ENCODE results near the gene SMARCD2.
"Not testable (repeated sequence)": the region's sequence is repeated elsewhere in the genome, so short reads cannot be mapped to it uniquely, and the experiment has no call there.

The SMARCD2 gene

DNA sequence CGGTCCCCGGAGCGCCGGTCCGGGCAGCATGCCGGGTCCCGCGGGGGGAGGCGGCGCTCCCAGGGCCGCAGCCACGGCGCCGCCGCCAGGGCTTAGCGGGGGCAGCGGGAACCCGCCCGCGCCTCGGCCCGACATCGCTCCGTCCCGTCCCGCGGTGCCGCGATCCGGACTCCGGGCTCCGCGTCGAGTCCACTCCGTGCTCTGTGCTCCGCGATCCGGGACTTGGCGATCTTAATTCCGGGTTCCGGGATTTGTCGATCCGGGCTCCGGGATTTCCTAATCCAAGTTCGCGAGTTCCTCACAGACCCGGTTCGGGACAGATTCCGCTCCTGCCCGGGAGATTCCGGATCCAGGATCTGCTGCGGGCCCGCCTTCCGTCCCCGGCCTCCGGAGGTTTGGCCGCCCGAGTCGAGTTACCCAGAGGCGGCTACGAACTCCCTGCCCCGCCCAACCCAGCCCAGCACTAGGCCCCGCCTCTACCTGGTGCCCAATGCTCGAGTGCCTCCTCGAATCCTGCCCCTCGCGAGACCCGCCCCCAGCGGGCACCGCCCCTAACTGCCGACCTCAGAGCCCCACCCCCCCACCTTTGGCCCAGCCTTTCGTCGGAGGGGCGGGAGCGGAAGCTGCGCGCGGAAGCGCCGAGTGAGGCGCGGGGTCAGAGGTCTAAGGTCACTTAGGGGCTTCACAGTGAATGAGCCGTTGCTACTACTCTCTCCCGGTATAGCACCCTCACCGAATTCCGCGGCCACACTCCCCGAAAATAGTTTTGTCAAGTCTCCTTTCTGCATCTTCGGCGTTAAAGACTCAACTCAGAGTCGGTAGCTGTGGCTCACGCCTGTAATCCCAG lies at the start of gene SMARCD2:
Gene SMARCD2 (minus strand): TSS at position 146 of the 847 bp plus-strand sequence. CDS start 11 bp downstream, at position 135.
- H3K36me3 ChIP-seq = peaks cover 7% of the 10 kb centered on the region
- H3K9me3 ChIP-seq = peaks cover under 1% of the 10 kb centered on the region
- peak within 1 kb of the TSS; percentile 98 for H3K4me2 ChIP-seq
- H3K9ac ChIP-seq = peak within 1 kb of the TSS; percentile 98
- H3K4me1 ChIP-seq = peaks cover 58% of the 10 kb centered on the region
- H3K27ac ChIP-seq = peak within 1 kb of the TSS; percentile 99
- H3K27me3 ChIP-seq = no peaks in the 10 kb centered on the region
- TF ChIP-seq Cebpa-rat (IDR thresholded peaks at IDR 0.05) = no peak
- peaks cover 43% of the 10 kb centered on the region for H4K20me1 ChIP-seq
- peak within 1 kb of the TSS; percentile 97 for H3K4me3 ChIP-seq

DNA sequence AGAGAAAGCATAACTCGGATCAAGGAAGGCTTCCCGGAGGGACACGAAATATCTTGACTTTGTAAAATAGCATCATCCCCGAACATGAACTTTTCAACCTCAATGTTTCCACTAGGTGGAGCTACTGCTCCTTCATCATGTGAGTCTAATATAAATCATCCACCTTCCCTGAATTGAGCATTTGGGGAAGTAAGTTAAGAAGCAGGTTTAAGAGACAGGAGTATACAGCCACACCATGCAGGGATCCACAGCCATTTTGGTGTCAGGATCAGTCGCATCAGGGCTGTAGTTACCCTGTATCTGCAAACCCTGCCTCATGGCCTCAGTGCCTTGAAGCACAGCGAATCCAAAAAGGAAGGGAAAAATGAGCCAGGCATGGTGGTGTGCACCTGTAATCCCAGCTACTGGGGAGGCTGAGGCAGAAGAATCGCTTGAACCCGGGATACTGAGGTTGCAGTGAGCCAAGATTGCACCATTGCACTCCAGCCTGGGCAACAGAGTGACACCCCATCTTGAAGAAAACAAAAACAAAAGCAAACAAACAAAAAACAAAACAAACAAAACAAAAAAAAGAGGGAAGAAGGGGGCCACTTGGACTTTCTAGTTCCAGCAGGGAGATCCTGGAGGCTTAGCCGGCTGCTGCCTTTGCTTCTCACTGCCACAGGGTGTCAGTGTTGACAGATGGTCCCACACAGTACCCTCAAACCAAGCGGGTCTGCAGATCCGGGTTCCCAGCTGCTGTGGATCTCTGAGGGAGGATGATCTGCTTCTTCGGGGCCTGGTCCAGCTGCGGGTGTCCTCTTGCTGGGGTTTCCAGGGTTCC lies 46.8 kb upstream of the SMARCD2 start:
- not testable (repeated sequence) for H4K20me1 ChIP-seq, H3K9ac ChIP-seq, H3K4me1 ChIP-seq, H3K9me3 ChIP-seq, H3K4me3 ChIP-seq, H3K4me2 ChIP-seq, H3K36me3 ChIP-seq, H3K27ac ChIP-seq, H3K27me3 ChIP-seq

DNA sequence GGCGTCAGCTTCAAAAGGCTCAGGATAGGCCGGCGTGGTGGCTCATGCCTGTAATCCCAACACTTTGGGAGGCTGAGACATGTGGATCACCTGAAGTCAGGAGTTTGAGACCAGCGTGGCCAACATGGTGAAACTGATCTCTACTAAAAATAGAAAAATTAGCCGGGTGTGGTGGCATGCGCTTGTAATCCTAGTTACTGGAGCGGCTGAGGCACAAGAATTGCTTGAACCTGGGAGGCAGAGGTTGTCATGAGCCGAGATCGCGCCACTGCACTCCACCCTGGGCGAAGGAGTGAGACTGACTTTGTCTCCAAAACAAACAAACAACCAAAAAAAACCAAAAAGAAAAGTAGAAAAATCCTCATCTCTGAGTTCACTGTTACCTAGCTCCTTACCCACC lies 42.6 kb upstream of the SMARCD2 start:
- H4K20me1 ChIP-seq, H3K27ac ChIP-seq, H3K4me2 ChIP-seq, H3K36me3 ChIP-seq, H3K9ac ChIP-seq, H3K4me1 ChIP-seq, H3K4me3 ChIP-seq, H3K9me3 ChIP-seq, H3K27me3 ChIP-seq: not testable (repeated sequence)

DNA sequence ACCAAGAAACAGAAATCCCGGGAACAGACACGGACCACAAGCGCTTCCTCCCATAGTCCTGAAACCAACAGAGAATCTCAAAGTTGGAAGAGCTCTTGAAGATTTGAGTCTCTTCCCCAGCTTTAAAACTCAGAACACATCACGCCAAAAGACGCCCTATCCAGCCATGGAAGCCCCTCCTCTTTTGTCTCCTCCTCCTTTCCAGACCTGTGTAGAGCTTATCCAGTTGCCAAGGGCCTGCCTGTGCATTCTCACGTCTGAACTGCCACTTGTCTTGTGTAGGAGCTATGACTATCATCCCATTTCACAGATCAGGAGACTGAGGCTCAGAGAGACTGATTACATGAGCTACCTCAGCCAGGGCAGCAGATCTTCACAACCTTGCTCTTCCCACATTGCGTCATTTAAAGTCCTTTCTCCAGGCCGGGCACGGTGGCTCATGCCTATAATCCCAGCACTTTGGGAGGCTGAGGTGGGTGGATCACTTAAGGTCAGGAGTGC lies 40.2 kb upstream of the SMARCD2 start:
- not testable (repeated sequence) for H3K9me3 ChIP-seq, H4K20me1 ChIP-seq, H3K4me2 ChIP-seq, H3K9ac ChIP-seq, H3K36me3 ChIP-seq, H3K27me3 ChIP-seq, H3K4me1 ChIP-seq, H3K4me3 ChIP-seq, H3K27ac ChIP-seq

DNA sequence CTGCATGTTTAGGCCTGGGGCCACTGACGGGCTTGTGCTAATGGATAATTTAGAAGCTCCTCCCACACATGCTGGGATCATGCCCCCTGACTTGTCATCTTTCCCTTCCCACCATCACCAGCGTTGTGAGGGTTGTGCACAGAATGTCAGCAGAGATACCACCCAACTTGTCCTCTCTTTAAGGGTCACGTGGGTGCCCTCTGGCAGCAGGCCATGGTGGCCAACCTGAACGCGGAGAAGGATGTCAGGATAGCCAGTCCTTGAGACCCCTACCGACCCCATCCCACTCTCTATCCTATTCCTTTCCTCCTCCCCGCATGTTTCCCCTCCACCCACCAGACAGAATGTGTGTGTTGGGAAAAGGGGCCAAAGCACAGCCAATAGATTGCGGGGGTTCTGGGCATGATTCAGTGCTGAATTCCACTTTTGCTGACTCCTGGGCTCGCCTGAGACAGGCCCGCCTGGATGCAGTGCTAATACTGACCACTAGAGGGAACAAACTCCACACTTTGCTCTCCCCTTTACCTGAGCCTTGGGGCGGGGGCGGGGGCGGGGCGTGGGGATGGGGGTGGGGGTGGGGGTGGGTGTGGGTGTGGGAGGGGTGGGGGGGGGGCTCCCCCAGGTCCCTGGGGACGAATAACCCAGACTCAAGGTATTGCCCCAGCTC lies 39.6 kb upstream of the SMARCD2 start, which contains the start of gene GH2:
Gene GH2 (minus strand): TSS at position 10 of the 667 bp plus-strand sequence. CDS start 143 bp downstream, outside the sequence.
- no peak within 1 kb of the TSS for H3K9ac ChIP-seq
- H3K9me3 ChIP-seq = no peaks in the 10 kb centered on the region
- H3K4me3 ChIP-seq = no peak within 1 kb of the TSS
- H3K4me1 ChIP-seq = peaks cover 10% of the 10 kb centered on the region
- H3K27me3 ChIP-seq = no peaks in the 10 kb centered on the region
- no peaks in the 10 kb centered on the region for H3K36me3 ChIP-seq
- H4K20me1 ChIP-seq = no peaks in the 10 kb centered on the region
- no peak for TF ChIP-seq Cebpa-rat (IDR thresholded peaks at IDR 0.05)
- no peak within 1 kb of the TSS for H3K27ac ChIP-seq
- no peak within 1 kb of the TSS for H3K4me2 ChIP-seq

DNA sequence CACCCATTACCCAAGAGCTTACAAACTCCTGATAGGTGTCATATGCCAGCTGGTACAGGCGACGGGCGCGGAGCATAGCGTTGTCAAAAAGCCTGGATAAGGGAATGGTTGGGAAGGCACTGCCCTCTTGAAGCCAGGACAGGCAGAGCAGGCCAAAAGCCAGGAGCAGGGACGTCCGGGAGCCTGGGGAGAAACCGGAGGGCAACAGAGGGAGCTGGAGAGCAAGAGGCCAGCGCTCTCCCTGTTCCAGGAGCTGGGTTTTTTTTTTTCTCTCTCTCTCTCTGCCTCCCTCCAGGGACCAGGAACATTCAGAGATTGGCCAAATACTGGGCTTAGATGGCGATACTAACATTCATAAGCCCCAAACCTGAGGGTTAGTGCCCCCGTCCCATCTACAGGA lies 38.9 kb upstream of the SMARCD2 start:
- H3K4me3 ChIP-seq = not testable (repeated sequence)

DNA sequence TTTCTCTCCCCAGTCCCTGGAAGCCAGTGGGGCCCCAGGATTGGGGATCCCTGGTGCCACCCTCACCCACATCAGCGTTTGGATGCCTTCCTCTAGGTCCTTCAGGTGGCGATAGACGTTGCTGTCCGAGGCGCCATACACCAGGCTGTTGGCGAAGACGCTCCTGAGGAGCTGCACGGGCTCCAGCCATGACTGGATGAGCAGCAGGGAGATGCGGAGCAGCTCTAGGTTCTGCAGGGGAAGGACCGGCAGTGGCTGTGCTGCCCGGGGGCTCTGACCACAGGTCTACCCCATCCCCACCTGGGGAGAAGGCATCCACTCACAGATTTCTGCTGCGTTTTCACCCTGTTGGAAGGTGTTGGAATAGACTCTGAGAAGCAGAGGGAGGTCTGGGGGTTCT lies 38.2 kb upstream of the SMARCD2 start:
- no peak overlapping the region for H3K27ac ChIP-seq
- peaks cover 10% of the 10 kb centered on the region for H3K4me1 ChIP-seq
- no peaks in the 10 kb centered on the region for H3K9me3 ChIP-seq
- no peaks in the 10 kb centered on the region for H3K36me3 ChIP-seq
- no peak overlapping the region for H3K9ac ChIP-seq
- H4K20me1 ChIP-seq = no peaks in the 10 kb centered on the region
- no peaks in the 10 kb centered on the region for H3K27me3 ChIP-seq
- no peak for TF ChIP-seq Cebpa-rat (IDR thresholded peaks at IDR 0.05)
- no peak overlapping the region for H3K4me3 ChIP-seq
- no peak overlapping the region for H3K4me2 ChIP-seq

More for the DNA sequence above, 38.9 kb upstream of the SMARCD2 start:
- not testable (repeated sequence) for H3K9ac ChIP-seq, H3K27ac ChIP-seq, H3K4me2 ChIP-seq, H4K20me1 ChIP-seq, H3K9me3 ChIP-seq, H3K4me1 ChIP-seq, H3K36me3 ChIP-seq, H3K27me3 ChIP-seq

DNA sequence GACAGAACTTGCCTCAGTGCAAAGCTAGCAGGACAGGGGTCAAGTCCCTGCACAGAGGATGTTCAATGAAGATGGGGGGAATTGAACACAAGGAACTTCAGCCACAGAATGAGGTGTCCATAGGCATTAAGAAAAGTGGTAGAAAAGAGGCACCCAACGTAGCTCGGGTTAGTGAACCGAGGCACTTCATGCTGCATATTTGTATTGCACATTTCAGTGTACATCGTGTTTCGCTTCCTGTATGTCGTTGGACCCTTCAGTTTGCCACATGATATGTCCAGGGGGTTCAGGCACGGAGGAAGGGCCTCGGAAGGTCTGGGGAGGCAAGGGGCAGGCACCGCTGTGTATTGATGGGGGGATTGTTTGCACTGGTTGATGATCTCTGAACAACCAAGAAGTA lies 35.9 kb upstream of the SMARCD2 start:
- H3K4me2 ChIP-seq = peak overlapping the region; percentile 48
- not testable (repeated sequence) for H4K20me1 ChIP-seq, H3K4me1 ChIP-seq, H3K27me3 ChIP-seq, H3K27ac ChIP-seq, H3K9me3 ChIP-seq, H3K4me3 ChIP-seq, H3K9ac ChIP-seq, H3K36me3 ChIP-seq

DNA sequence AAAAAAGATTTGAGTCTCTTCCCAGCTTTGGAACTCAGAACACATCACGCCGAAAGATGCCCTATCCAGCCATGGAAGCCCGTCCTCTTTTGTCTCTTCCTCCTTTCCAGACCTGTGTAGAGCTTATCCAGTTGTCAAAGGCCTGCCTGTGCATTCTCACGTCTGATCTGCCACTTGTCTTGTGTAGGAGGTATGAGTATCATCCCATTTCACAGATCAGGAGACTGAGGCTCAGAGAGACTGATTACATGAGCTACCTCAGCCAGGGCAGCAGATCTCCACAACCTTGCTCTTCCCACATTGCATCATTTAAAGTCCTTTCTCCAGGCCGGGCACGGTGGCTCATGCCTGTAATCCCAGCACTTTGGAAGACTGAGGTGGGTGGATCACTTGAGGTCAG lies 32.2 kb upstream of the SMARCD2 start:
- not testable (repeated sequence) for H3K4me2 ChIP-seq, H3K4me3 ChIP-seq

DNA sequence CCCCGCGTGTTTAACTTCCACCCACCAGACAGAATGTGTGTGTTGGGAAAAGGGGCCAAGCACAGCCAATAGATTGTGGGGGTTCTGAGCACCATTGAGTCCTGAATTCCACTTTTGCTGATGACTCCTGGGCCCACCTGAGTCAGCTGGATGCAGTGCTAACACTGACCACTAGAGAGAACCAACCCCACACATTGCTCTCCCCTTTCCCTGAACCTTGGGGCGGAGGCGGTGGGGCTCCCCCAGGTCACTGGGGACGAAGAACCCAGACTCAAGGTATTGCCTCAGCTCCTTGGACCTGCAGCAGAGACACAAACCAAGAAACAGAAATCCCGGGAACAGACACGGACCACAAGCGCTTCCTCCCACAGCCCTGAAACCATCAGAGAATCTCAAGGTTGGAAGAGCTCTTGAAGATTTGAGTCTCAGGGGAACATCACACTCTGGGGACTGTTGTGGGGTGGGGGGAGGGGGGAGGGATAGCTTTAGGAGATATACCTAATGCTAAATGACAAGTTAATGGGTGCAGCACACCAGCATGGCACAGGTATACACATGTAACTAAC lies 31.7 kb upstream of the SMARCD2 start:
- not testable (repeated sequence) for H3K4me3 ChIP-seq, H3K9ac ChIP-seq, H3K27ac ChIP-seq, H3K4me1 ChIP-seq, H3K9me3 ChIP-seq, H3K4me2 ChIP-seq, H3K36me3 ChIP-seq, H3K27me3 ChIP-seq, H4K20me1 ChIP-seq

More for the DNA sequence above, 32.2 kb upstream of the SMARCD2 start:
- not testable (repeated sequence) for H3K9ac ChIP-seq, H3K4me1 ChIP-seq, H3K36me3 ChIP-seq, H3K27me3 ChIP-seq, H3K27ac ChIP-seq, H3K9me3 ChIP-seq, H4K20me1 ChIP-seq

DNA sequence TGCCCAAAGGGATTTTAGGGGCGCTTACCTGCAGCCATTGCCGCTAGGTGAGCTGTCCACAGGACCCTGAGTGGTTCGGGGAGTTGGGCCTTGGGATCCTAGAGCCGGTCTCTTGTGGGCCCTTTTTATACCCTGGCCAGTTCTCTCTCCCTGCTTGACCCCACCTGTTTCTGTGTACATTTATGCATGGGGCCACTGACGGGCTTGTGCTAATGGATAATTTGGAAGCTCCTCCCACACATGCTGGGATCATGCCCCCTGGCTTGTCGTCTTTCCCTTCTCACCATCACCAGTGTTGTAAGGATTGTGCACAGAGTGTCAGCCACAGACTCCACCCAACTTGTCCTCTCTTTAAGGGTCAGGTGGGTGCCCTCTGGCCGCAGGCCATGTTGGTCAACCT lies 31.1 kb upstream of the SMARCD2 start, which contains the start of gene CSH2:
Gene CSH2 (minus strand): TSS at position 101 of the 400 bp plus-strand sequence. CDS start 63 bp downstream, at position 38.
- not testable (repeated sequence) for H3K4me1 ChIP-seq, H3K27ac ChIP-seq, H3K9me3 ChIP-seq, H3K36me3 ChIP-seq, H4K20me1 ChIP-seq, H3K4me3 ChIP-seq, H3K27me3 ChIP-seq, H3K4me2 ChIP-seq, H3K9ac ChIP-seq

DNA sequence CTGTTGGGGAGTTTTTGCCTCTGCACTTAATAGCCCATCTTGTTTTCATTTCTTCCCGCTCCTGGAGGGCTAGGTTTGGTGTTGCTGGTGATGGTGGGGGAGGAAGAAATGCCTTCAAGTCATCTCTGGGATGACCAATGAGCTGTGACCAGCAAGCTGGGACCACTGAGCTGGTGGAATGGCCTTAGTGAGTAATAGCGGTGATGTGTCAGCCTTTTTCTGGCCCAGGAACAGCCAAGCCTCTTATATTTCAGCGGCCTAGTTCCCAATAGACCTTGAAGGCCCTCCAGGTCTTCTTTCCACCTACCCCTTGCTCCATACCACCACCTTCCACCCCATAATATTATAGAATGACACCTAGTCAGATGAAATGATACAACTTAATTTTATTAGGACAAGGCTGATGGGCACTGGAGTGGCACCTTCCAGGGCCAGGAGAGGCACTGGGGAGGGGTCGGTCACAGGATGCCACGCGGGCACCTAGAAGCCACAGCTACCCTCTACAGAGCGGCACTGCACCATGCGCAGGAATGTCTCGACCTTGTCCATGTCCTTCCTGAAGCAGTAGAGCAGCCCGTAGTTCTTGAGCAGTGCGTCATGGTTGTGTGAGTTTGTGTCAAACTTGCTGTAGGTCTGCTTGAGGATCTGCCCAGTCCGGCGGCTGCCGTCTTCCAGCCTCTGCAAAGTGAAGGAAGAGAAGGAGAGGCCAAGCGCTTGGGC lies 29.3 kb upstream of the SMARCD2 start:
- not testable (repeated sequence) for H3K9ac ChIP-seq, H3K4me2 ChIP-seq, H4K20me1 ChIP-seq, H3K27ac ChIP-seq, H3K27me3 ChIP-seq, H3K36me3 ChIP-seq, H3K4me1 ChIP-seq, H3K4me3 ChIP-seq, H3K9me3 ChIP-seq

DNA sequence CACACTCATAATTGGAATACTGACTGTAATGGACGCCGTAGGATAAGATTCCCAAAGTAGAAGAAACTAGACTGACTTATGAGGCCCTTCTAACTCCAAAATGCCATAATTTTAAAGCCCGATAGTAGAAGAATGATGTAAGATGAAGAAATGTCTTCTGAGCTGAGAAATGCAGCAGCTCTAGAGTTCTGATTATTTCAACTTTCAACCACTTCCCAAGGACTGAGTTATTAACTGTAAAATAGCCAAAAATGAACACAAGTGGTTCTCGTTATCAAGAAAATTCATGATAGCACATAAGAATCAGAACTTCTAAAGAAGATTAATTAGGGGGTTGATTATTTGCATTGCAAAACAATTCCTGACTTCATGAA lies 27.8 kb upstream of the SMARCD2 start:
- H3K27me3 ChIP-seq, H3K4me1 ChIP-seq, H3K36me3 ChIP-seq, H4K20me1 ChIP-seq, H3K4me3 ChIP-seq, H3K9ac ChIP-seq, H3K4me2 ChIP-seq, H3K9me3 ChIP-seq, H3K27ac ChIP-seq: not testable (repeated sequence)

Data from BLaER1 (cell line).